Measurements from ENCODE around the gene ZNF18. TPM values are rescaled to one million over a fixed set of nuclear protein-coding genes. Genes with fewer than 3 reads are reported as not detected.

ZNF18 gene
- total RNA-seq, 1 experiment from 2014 or later, result 13.9 TPM

Small RNAs within 50 kb of the gene (small RNA-seq; reads per million reads assigned to genes)
- not detected for gene RNU11-2P

Other genes with a start within 250 kb of the ZNF18 start
- gene MAP2K4, start 23.4 kb upstream of the ZNF18 start, total RNA-seq (2014; rRNA removed; shearing (Covaris generic); ENCODE audit: low replicate concordance), result 16.4 and 29.7 TPM in 2 replicates